Erythroblast (primary cell): ENCODE data around the gene EYA2.

Experiments used
- GATA1 ChIP-seq: IDR thresholded peaks from 2 replicates; pipeline ENCODE4 v1.6.1; 2011; ENCODE audit warnings: low read depth, mild to moderate bottlenecking, control low read depth, low read length, moderate library complexity
- POLR2A ChIP-seq: IDR thresholded peaks from 2 replicates; pipeline ENCODE4 v1.6.1; 2011; ENCODE audit warnings: mild to moderate bottlenecking, low read length

DNA sequence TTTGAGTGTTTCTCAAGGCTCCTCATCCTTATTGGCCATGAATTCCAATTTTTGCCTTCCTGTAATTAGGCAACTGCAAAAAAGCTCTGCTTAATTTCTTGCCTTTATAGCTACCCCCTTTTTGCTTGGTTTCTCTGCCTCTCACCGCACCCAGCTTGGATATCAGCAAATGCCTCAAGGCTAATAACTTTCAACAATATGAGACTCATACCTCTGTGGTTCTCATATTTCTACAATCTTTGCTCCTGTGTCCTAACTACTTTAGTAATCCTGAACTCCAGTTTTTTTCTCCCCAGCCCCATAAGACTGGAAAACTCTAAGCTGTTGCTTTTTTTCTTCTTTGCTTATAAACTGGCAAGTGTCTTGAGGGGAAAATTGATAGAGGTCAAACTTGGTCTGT lies 88.8 kb downstream of the EYA2 start:
- no peak for TF ChIP-seq POLR2A
- no peak for TF ChIP-seq GATA1
